HCT116 (cell line): Measurements from ENCODE around the gene CALCOCO2. TPM values are rescaled to one million over a fixed set of nuclear protein-coding genes. Genes with fewer than 3 reads are reported as not detected.

Source experiments
- ATAC-seq: fragments of 200-7000 bp; cut with Tn5 transposase; 2 replicates; pipeline ENCODE4 v1.9.1; 2020; ENCODE audit warnings: mild to moderate bottlenecking, moderate library complexity
- BruUV-seq: library from RNA; stranded (reverse); fragments of 400-500 nt; replicated peaks from 2 replicates; lab custom pipeline; 2021; lab: Mats Ljungman, UMichigan
- CTCF ChIA-PET: fragments of 300-600 bp; sonication (Branson Sonifier 250); formaldehyde crosslinking; loops from one replicate; lab custom pipeline; 2021; ENCODE audit warnings: antibody characterized with exemption; lab: Charles Lee
- POLR2A ChIA-PET: fragments of 300-600, 350-600 bp; sonication (Branson Sonifier 250); formaldehyde crosslinking; loops from one replicate; lab custom pipeline; 2021; ENCODE audit warnings: antibody characterized with exemption; lab: Charles Lee
- RAD21 ChIA-PET, 2 experiments: fragments of 300-600 bp; sonication (Branson Sonifier 250); formaldehyde crosslinking; loops; one replicate each; lab custom pipeline; 2023; ENCODE audit warnings: low total read pairs in 2 of 2; ENCODE audit not compliant: uncharacterized antibody in 2 of 2, unreplicated experiment in 2 of 2, low non-redundant PET in 1 of 2; lab: Charles Lee
- DNase-seq: peaks from one replicate; pipeline ENCODE4 v3.0.0-alpha.2; 2010; ENCODE audit warnings: low read depth, low spot score
- H2AFZ ChIP-seq: fragments of 200-600 bp; shearing (Covaris generic), sonication (generic); 2 replicates; pipeline ENCODE4 v1.6.1; 2017; ENCODE audit warnings: low read depth, mixed run types, mixed read lengths, antibody characterized with exemption, low read length; ENCODE audit not compliant: poor library complexity, severe bottlenecking
- H3K27ac ChIP-seq: 2 replicates; pipeline ENCODE4 v1.5.1; 2012; ENCODE audit warnings: low read depth, low read length
- H3K27me3 ChIP-seq: fragments of 200-600 bp; sonication (generic); 2 replicates; pipeline ENCODE4 v1.6.1; 2016; ENCODE audit warnings: mixed run types, low read length, mixed read lengths; ENCODE audit not compliant: insufficient read depth
- H3K36me3 ChIP-seq, 2 experiments: fragments of 200-500 bp in 1 of 2; fragments of 200-600 bp in 1 of 2; sonication (Bioruptor generic) in 1 of 2; sonication (generic) in 1 of 2; 2 replicates each; pipeline versions ENCODE4 v1.5.1 to v1.6.1; 2014 to 2016; ENCODE audit warnings: low read length in 2 of 2, inconsistent platforms in 1 of 2, mixed read lengths in 1 of 2, mixed run types in 1 of 2; ENCODE audit not compliant: insufficient read depth in 2 of 2, control insufficient read depth in 1 of 2
- H3K4me1 ChIP-seq, 2 experiments: fragments of 200-600 bp in 1 of 2; sonication (generic) in 1 of 2; 2 replicates each; pipeline versions ENCODE4 v1.5.1 to v1.6.1; 2012 to 2017; ENCODE audit warnings: low read length in 2 of 2, inconsistent platforms in 1 of 2, mild to moderate bottlenecking in 1 of 2, mixed read lengths in 1 of 2, mixed run types in 1 of 2, moderate library complexity in 1 of 2; ENCODE audit not compliant: insufficient read depth in 2 of 2, control insufficient read depth in 1 of 2
- H3K4me2 ChIP-seq: fragments of 200-600 bp; sonication (generic); 2 replicates; pipeline ENCODE4 v1.6.1; 2017; ENCODE audit warnings: mixed run types, low read length, mixed read lengths
- H3K4me3 ChIP-seq, 2 experiments: fragments of 200-600 bp in 1 of 2; sonication (generic) in 1 of 2; replicated peaks in 1 of 2; 2 replicates each; pipeline ENCODE4 v1.5.1; 2011 to 2016; ENCODE audit warnings: low read length in 2 of 2, control low read depth in 1 of 2, low read depth in 1 of 2, mild to moderate bottlenecking in 1 of 2, mixed read lengths in 1 of 2, mixed run types in 1 of 2
- H3K79me2 ChIP-seq: fragments of 200-600 bp; sonication (generic); 2 replicates; pipeline ENCODE4 v1.6.1; 2017; ENCODE audit warnings: mild to moderate bottlenecking, mixed run types, low read length, moderate library complexity, mixed read lengths; ENCODE audit not compliant: insufficient read depth
- H3K9ac ChIP-seq: fragments of 200-600 bp; sonication (generic); 2 replicates; pipeline ENCODE4 v1.6.1; 2016; ENCODE audit warnings: low read length, mixed read lengths
- H3K9me2 ChIP-seq: fragments of 200-600 bp; sonication (generic), shearing (Covaris generic); 2 replicates; pipeline ENCODE4 v1.6.1; 2017; ENCODE audit warnings: mixed run types, mild to moderate bottlenecking, moderate library complexity; ENCODE audit not compliant: insufficient read depth
- H3K9me3 ChIP-seq, 2 experiments: fragments of 200-500 bp in 1 of 2; fragments of 200-600 bp in 1 of 2; sonication (Bioruptor generic) in 1 of 2; sonication (generic) in 1 of 2; 2 replicates each; pipeline ENCODE4 v1.6.1; 2014 to 2017; ENCODE audit warnings: low read length in 2 of 2, mixed read lengths in 2 of 2, inconsistent platforms in 1 of 2, low read depth in 1 of 2, mild to moderate bottlenecking in 1 of 2, mixed run types in 1 of 2, moderate library complexity in 1 of 2; ENCODE audit not compliant: control insufficient read depth in 1 of 2, insufficient read depth in 1 of 2
- H4K20me1 ChIP-seq: fragments of 200-600 bp; sonication (generic), shearing (Covaris generic); 2 replicates; pipeline ENCODE4 v1.6.1; 2017; ENCODE audit warnings: mixed run types, mild to moderate bottlenecking, moderate library complexity; ENCODE audit not compliant: insufficient read depth
- CBX3 ChIP-seq: IDR thresholded peaks from 2 replicates; pipeline ENCODE4 v1.6.1; 2012; ENCODE audit warnings: low read depth
- EGR1 ChIP-seq: IDR thresholded peaks from 2 replicates; pipeline ENCODE4 v1.6.1; 2012; ENCODE audit warnings: low read depth
- ELF1 ChIP-seq: IDR thresholded peaks from 2 replicates; pipeline ENCODE4 v1.6.1; 2012; ENCODE audit warnings: low read depth, borderline replicate concordance
- EZH2phosphoT487 ChIP-seq: fragments of 200-600 bp; IDR thresholded peaks from 2 replicates; pipeline ENCODE4 v1.6.1; 2018; ENCODE audit warnings: antibody characterized with exemption, borderline replicate concordance
- FOSL1 ChIP-seq: IDR thresholded peaks from 2 replicates; pipeline ENCODE4 v1.6.1; 2012; ENCODE audit warnings: low read depth
- POLR2A ChIP-seq: IDR thresholded peaks from 2 replicates; pipeline ENCODE4 v1.7.0; 2011; ENCODE audit warnings: borderline replicate concordance; ENCODE audit not compliant: insufficient read depth, insufficient read length; ENCODE audit errors: extremely low read depth
- RAD21 ChIP-seq: IDR thresholded peaks from 2 replicates; pipeline ENCODE4 v1.6.1; 2012; ENCODE audit warnings: low read depth, mild to moderate bottlenecking
- SIN3A ChIP-seq: IDR thresholded peaks from 2 replicates; pipeline ENCODE4 v1.6.1; 2012; ENCODE audit warnings: low read depth
- SP1 ChIP-seq: IDR thresholded peaks from 2 replicates; pipeline ENCODE4 v1.6.1; 2012; ENCODE audit warnings: low read depth
- SRF ChIP-seq: IDR thresholded peaks from 2 replicates; pipeline ENCODE4 v1.6.1; 2012; ENCODE audit warnings: low read depth
- TCF7L2 ChIP-seq: IDR thresholded peaks from 2 replicates; pipeline ENCODE4 v1.7.0; 2011; ENCODE audit warnings: borderline replicate concordance, inconsistent platforms; ENCODE audit not compliant: insufficient read depth, insufficient read length; ENCODE audit errors: extremely low read depth
- ZFX ChIP-seq: fragments of 450-650 bp; IDR thresholded peaks from 2 replicates; pipeline ENCODE4 v1.6.1; 2017
- ZNF274 ChIP-seq: fragments of 200-500 bp; sonication (Bioruptor generic); IDR thresholded peaks from 2 replicates; pipeline ENCODE4 v1.6.1; 2014; ENCODE audit warnings: mild to moderate bottlenecking, low read depth, low read length, inconsistent platforms
- intact Hi-C: fragments of 100-400 bp; cut with micrococcal nuclease; formaldehyde crosslinking; loops from 2 replicates; pipeline ENCODE4 v1.10.0; 2022
- total RNA-seq: library from RNA; stranded (reverse); gene quantifications from one replicate; pipeline ENCODE4 v1.2.1, GENCODE V29; 2021; ENCODE audit not compliant: unreplicated experiment
- TF ChIP-seq, protein P1 (sequence below): IDR thresholded peaks from 2 replicates; pipeline ENCODE4 v1.6.1; 2012
- TF ChIP-seq, protein P2 (sequence below): IDR thresholded peaks from 2 replicates; pipeline ENCODE4 v1.6.1; 2012; ENCODE audit warnings: low read depth
- TF ChIP-seq, protein P3 (sequence below): IDR thresholded peaks from 2 replicates; pipeline ENCODE4 v1.6.1; 2011; ENCODE audit warnings: mild to moderate bottlenecking, low read length, moderate library complexity; ENCODE audit not compliant: insufficient replicate concordance; ENCODE audit errors: extremely low read depth
- TF ChIP-seq, protein P4 (sequence below): IDR thresholded peaks from 2 replicates; pipeline ENCODE4 v1.6.1; 2012
- TF ChIP-seq, protein P5 (sequence below), 3 experiments: fragments of 200-600 bp in 1 of 3; sonication (generic) in 1 of 3; IDR thresholded peaks in 2 of 3; conservative IDR thresholded peaks in 1 of 3; 2 replicates each; pipeline ENCODE4 v1.5.1; 2012 to 2017; ENCODE audit warnings: low read depth in 2 of 3, low read length in 2 of 3, antibody characterized with exemption in 1 of 3, borderline replicate concordance in 1 of 3, control low read depth in 1 of 3, mild to moderate bottlenecking in 1 of 3, mixed read lengths in 1 of 3, mixed run types in 1 of 3, moderate library complexity in 1 of 3; ENCODE audit not compliant: insufficient read depth in 1 of 3

The CALCOCO2 gene
- total RNA-seq, 1 experiment from 2014 or later, result 151 TPM

DNA sequence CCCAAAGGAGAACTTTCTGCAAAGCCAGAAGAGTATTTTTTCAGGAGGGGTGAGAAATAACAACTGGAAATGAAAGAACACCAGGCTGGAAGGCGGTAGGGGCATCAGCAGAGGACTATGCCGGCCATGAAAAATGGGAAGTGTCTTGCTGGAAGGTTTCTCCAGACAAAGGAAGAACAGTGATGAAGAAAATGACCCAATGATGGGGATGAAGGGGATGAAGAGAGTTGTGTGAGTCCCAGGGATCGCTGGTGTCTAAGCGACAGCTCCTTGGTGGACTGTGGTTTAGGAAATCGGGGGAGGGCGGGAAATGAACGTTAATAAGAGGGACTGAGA, 14.4 kb upstream of the CALCOCO2 start:
- Histone ChIP-seq H3K4me3 (peak overlapping the region; percentile 41 to 59), H3K9me2 (no peaks in the 10 kb centered on the region), H3K79me2 (no peaks in the 10 kb centered on the region), H2AFZ (peak overlapping the region; percentile 88), H3K27ac (no peak overlapping the region), H3K27me3 (no peaks in the 10 kb centered on the region), H3K4me1 (peaks cover 9 to 17% of the 10 kb centered on the region in 2 experiments), H4K20me1 (no peaks in the 10 kb centered on the region), H3K9ac (peak overlapping the region; percentile 41; the same call in 1 of the 2 replicates), H3K4me2 (peak overlapping the region; percentile 95), H3K36me3 (no peaks in the 10 kb centered on the region), H3K9me3 (no peaks in the 10 kb centered on the region)
- RAD21 ChIA-PET, result interaction anchor here (0.5 to 1.6 kb wide), 3 partner anchors 63 to 67 kb away, joined by 4 to 11 read pairs (median 6); no protein-coding TSS in a partner anchor
- DNase-seq (no peak), ATAC-seq (no peak)
- POLR2A ChIA-PET, result interaction anchor here (0.6 to 1.4 kb wide), 5 partner anchors 12 to 780 kb away, joined by 3 to 8 read pairs (median 4); partner anchors contain the start of gene ATP5MC1
- CTCF ChIA-PET, result interaction anchor here (0.7 to 8.3 kb wide), 12 partner anchors 11 to 220 kb away, joined by 4 to 237 read pairs (median 4); partner anchors contain the start of gene ATP5MC1
- TF ChIP-seq ZNF274 (no peak), ELF1 (no peak), EGR1 (no peak), SRF (no peak), FOSL1 (no peak), TCF7L2 (no peak), EZH2phosphoT487 (no peak), ZFX (no peak), SP1 (no peak), CBX3 (no peak), RAD21 (no peak), POLR2A (no peak), SIN3A (no peak)
- TF ChIP-seq, protein P1, sequence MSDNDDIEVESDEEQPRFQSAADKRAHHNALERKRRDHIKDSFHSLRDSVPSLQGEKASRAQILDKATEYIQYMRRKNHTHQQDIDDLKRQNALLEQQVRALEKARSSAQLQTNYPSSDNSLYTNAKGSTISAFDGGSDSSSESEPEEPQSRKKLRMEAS, result no peak
- TF ChIP-seq, protein P2, sequence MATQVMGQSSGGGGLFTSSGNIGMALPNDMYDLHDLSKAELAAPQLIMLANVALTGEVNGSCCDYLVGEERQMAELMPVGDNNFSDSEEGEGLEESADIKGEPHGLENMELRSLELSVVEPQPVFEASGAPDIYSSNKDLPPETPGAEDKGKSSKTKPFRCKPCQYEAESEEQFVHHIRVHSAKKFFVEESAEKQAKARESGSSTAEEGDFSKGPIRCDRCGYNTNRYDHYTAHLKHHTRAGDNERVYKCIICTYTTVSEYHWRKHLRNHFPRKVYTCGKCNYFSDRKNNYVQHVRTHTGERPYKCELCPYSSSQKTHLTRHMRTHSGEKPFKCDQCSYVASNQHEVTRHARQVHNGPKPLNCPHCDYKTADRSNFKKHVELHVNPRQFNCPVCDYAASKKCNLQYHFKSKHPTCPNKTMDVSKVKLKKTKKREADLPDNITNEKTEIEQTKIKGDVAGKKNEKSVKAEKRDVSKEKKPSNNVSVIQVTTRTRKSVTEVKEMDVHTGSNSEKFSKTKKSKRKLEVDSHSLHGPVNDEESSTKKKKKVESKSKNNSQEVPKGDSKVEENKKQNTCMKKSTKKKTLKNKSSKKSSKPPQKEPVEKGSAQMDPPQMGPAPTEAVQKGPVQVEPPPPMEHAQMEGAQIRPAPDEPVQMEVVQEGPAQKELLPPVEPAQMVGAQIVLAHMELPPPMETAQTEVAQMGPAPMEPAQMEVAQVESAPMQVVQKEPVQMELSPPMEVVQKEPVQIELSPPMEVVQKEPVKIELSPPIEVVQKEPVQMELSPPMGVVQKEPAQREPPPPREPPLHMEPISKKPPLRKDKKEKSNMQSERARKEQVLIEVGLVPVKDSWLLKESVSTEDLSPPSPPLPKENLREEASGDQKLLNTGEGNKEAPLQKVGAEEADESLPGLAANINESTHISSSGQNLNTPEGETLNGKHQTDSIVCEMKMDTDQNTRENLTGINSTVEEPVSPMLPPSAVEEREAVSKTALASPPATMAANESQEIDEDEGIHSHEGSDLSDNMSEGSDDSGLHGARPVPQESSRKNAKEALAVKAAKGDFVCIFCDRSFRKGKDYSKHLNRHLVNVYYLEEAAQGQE, result no peak
- TF ChIP-seq, protein P3, sequence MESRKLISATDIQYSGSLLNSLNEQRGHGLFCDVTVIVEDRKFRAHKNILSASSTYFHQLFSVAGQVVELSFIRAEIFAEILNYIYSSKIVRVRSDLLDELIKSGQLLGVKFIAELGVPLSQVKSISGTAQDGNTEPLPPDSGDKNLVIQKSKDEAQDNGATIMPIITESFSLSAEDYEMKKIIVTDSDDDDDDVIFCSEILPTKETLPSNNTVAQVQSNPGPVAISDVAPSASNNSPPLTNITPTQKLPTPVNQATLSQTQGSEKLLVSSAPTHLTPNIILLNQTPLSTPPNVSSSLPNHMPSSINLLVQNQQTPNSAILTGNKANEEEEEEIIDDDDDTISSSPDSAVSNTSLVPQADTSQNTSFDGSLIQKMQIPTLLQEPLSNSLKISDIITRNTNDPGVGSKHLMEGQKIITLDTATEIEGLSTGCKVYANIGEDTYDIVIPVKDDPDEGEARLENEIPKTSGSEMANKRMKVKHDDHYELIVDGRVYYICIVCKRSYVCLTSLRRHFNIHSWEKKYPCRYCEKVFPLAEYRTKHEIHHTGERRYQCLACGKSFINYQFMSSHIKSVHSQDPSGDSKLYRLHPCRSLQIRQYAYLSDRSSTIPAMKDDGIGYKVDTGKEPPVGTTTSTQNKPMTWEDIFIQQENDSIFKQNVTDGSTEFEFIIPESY, result no peak
- TF ChIP-seq, protein P4, sequence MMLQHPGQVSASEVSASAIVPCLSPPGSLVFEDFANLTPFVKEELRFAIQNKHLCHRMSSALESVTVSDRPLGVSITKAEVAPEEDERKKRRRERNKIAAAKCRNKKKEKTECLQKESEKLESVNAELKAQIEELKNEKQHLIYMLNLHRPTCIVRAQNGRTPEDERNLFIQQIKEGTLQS, result no peak
- TF ChIP-seq, protein P5, sequence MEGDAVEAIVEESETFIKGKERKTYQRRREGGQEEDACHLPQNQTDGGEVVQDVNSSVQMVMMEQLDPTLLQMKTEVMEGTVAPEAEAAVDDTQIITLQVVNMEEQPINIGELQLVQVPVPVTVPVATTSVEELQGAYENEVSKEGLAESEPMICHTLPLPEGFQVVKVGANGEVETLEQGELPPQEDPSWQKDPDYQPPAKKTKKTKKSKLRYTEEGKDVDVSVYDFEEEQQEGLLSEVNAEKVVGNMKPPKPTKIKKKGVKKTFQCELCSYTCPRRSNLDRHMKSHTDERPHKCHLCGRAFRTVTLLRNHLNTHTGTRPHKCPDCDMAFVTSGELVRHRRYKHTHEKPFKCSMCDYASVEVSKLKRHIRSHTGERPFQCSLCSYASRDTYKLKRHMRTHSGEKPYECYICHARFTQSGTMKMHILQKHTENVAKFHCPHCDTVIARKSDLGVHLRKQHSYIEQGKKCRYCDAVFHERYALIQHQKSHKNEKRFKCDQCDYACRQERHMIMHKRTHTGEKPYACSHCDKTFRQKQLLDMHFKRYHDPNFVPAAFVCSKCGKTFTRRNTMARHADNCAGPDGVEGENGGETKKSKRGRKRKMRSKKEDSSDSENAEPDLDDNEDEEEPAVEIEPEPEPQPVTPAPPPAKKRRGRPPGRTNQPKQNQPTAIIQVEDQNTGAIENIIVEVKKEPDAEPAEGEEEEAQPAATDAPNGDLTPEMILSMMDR (IDR thresholded peaks at IDR 0.05 in 2 of 3, conservative IDR thresholded peaks at IDR 0.05 in 1 of 3; ENCODE audit: borderline replicate concordance in 1 of 3, insufficient read depth in 1 of 3, low read depth in 2 of 3, low read length in 2 of 3), result no peak
- BruUV-seq, result no TSS peak
- intact Hi-C loops, result no loop called here
